Neural progenitor cell (in vitro differentiated cells): ENCODE measurements around the gene AMMECR1L. TPM values are rescaled to one million over a fixed set of nuclear protein-coding genes. Genes with fewer than 3 reads are reported as not detected.
"Not testable (repeated sequence)": the region's sequence is repeated elsewhere in the genome, so short reads cannot be mapped to it uniquely, and the experiment has no call there.

Experiments
- DNase-seq: peaks from one replicate; pipeline ENCODE4 v3.0.0-alpha.2; 2016; ENCODE audit warnings: low spot score
- H2AFZ ChIP-seq: fragments of 200-600 bp; sonication (generic); replicated peaks from 2 replicates; pipeline ENCODE4 v1.6.1; 2016; ENCODE audit warnings: antibody characterized with exemption
- H3F3A ChIP-seq: fragments of 200-600 bp; sonication (generic); 2 replicates; pipeline ENCODE4 v1.6.1; 2016; ENCODE audit warnings: antibody characterized with exemption, low read depth
- H3K27ac ChIP-seq: fragments of 200-600 bp; sonication (generic); 2 replicates; pipeline ENCODE4 v1.5.1; 2016; ENCODE audit warnings: mild to moderate bottlenecking
- H3K27me3 ChIP-seq: fragments of 200-600 bp; sonication (generic); 2 replicates; pipeline ENCODE4 v1.6.1; 2016; ENCODE audit warnings: mild to moderate bottlenecking, moderate library complexity
- H3K36me3 ChIP-seq: fragments of 200-600 bp; sonication (generic); 2 replicates; pipeline ENCODE4 v1.5.1; 2016
- H3K4me1 ChIP-seq: fragments of 200-600 bp; sonication (generic); 2 replicates; pipeline ENCODE4 v1.6.1; 2016; ENCODE audit warnings: mixed run types
- H3K4me2 ChIP-seq: fragments of 200-600 bp; sonication (generic); 2 replicates; pipeline ENCODE4 v1.6.1; 2016
- H3K4me3 ChIP-seq: fragments of 200-600 bp; sonication (generic); 2 replicates; pipeline ENCODE4 v1.5.1; 2016
- H3K79me2 ChIP-seq: fragments of 200-600 bp; sonication (generic); 2 replicates; pipeline ENCODE4 v1.6.1; 2016; ENCODE audit warnings: low read depth
- H3K9ac ChIP-seq: fragments of 200-600 bp; sonication (generic); 2 replicates; pipeline ENCODE4 v1.6.1; 2016
- H3K9me3 ChIP-seq: fragments of 200-600 bp; sonication (generic); 2 replicates; pipeline ENCODE4 v1.5.1; 2016; ENCODE audit warnings: low read depth
- H4K20me1 ChIP-seq: fragments of 200-600 bp; sonication (generic); 2 replicates; pipeline ENCODE4 v1.6.1; 2016; ENCODE audit warnings: low read depth
- H3K27ac Mint-ChIP-seq: 3 replicates; pipeline ENCODE4 v1.8.0; 2021; ENCODE audit warnings: mixed read lengths
- H3K27me3 Mint-ChIP-seq: 2 replicates; pipeline ENCODE4 v1.8.0; 2022; ENCODE audit warnings: low read depth, mild to moderate bottlenecking, inconsistent platforms, moderate library complexity, mixed read lengths; ENCODE audit not compliant: insufficient read depth
- H3K36me3 Mint-ChIP-seq: 3 replicates; pipeline ENCODE4 v1.8.0; 2021; ENCODE audit warnings: mixed read lengths
- H3K4me1 Mint-ChIP-seq: 3 replicates; pipeline ENCODE4 v1.8.0; 2021; ENCODE audit warnings: mixed read lengths
- H3K4me3 Mint-ChIP-seq: 3 replicates; pipeline ENCODE4 v1.8.0; 2021; ENCODE audit warnings: mild to moderate bottlenecking, moderate library complexity, mixed read lengths
- H3K9me3 Mint-ChIP-seq: 3 replicates; pipeline ENCODE4 v1.8.0; 2020; ENCODE audit warnings: mixed read lengths
- CTCF ChIP-seq: fragments of 200-600 bp; sonication (generic); IDR thresholded peaks from 2 replicates; pipeline ENCODE4 v1.5.1; 2017; ENCODE audit warnings: antibody characterized with exemption, mild to moderate bottlenecking
- EZH2 ChIP-seq: fragments of 200-600 bp; sonication (generic); IDR thresholded peaks from 2 replicates; pipeline ENCODE4 v1.6.1; 2017; ENCODE audit warnings: antibody characterized with exemption, mild to moderate bottlenecking, moderate library complexity
- EZH2phosphoT487 ChIP-seq: fragments of 200-600 bp; sonication (generic); IDR thresholded peaks from 2 replicates; pipeline ENCODE4 v1.6.1; 2017; ENCODE audit warnings: antibody characterized with exemption
- total RNA-seq: library from RNA; depleted of rRNA; stranded (reverse); fragments of >200 nt; gene quantifications from 2 replicates; pipeline ENCODE4 v1.2.3, GENCODE V29; 2015; ENCODE audit warnings: low replicate concordance

Gene AMMECR1L
- total RNA-seq, 1 donor from 2014 or later, result 21.0 TPM

- H3K27ac ChIP-seq, result no peak overlapping the region
- TF ChIP-seq EZH2phosphoT487 (no peak), CTCF (no peak), EZH2 (no peak)
These were observed 7.7 kb upstream of the AMMECR1L start for GRCh38 chr2:127893494-127893893.

GRCh38 chr2:127893033-127893432, 7.3 kb upstream of the AMMECR1L start:
- no peak for TF ChIP-seq EZH2phosphoT487
- TF ChIP-seq CTCF, result no peak
- TF ChIP-seq EZH2, result no peak
- Mint-ChIP-seq H3K27ac (no peak overlapping the region), H3K36me3 (peaks cover 4% of the 10 kb centered on the region), H3K4me1 (peaks cover 6% of the 10 kb centered on the region), H3K4me3 (no peak overlapping the region), H3K27me3 (no peaks in the 10 kb centered on the region), H3K9me3 (no peaks in the 10 kb centered on the region)
- Histone ChIP-seq H3K27ac (no peak overlapping the region), H3F3A (no peaks in the 10 kb centered on the region), H4K20me1 (no peaks in the 10 kb centered on the region), H3K4me3 (no peak overlapping the region), H3K79me2 (peaks cover 4% of the 10 kb centered on the region), H3K4me1 (peaks cover 8% of the 10 kb centered on the region), H2AFZ (peak overlapping the region; percentile 77), H3K9me3 (no peaks in the 10 kb centered on the region), H3K9ac (no peak overlapping the region), H3K4me2 (peak overlapping the region; percentile 28), H3K36me3 (no peaks in the 10 kb centered on the region), H3K27me3 (no peaks in the 10 kb centered on the region)
- DNase-seq, result no peak

More at GRCh38 chr2:127893494-127893893, 7.7 kb upstream of the AMMECR1L start:
- Histone ChIP-seq H3K9me3 (no peaks in the 10 kb centered on the region), H2AFZ (peak overlapping the region; percentile 77), H3K27me3 (no peaks in the 10 kb centered on the region), H4K20me1 (no peaks in the 10 kb centered on the region), H3K4me2 (peak overlapping the region; percentile 28), H3K9ac (no peak overlapping the region), H3K36me3 (no peaks in the 10 kb centered on the region), H3K79me2 (no peaks in the 10 kb centered on the region), H3K4me1 (peaks cover 7% of the 10 kb centered on the region), H3K4me3 (no peak overlapping the region), H3F3A (no peaks in the 10 kb centered on the region)
- no peak overlapping the region for H3K4me3 Mint-ChIP-seq
- no peak overlapping the region for H3K27ac Mint-ChIP-seq
- peak; percentile 21 for DNase-seq
- peaks cover 6% of the 10 kb centered on the region for H3K4me1 Mint-ChIP-seq
- no peaks in the 10 kb centered on the region for H3K9me3 Mint-ChIP-seq
- H3K36me3 Mint-ChIP-seq, result peaks cover 4% of the 10 kb centered on the region
- H3K27me3 Mint-ChIP-seq, result no peaks in the 10 kb centered on the region

DNA sequence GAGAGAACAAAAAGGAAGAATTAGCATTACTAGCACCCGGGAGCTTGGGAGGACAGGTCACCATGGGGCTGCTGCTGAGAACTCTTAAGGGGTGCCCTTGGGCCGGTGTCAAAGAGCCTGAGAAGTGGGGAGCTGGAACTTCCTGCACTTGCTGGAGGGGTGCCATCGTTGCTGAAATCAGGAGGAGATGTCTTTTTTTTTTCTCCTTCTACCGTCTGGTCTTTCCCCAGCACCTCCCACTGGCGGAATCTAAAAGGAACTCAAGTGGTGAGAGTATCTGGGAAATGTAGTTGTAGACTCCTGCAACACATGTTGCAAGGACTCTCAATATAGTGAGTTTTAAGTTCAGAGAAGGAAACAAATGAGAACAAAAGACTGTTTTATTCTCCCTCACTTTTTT, 6.1 kb upstream of the AMMECR1L start:
- H2AFZ ChIP-seq, result no peak overlapping the region
- H3K9ac ChIP-seq, result no peak overlapping the region
- H3K27me3 Mint-ChIP-seq, result no peaks in the 10 kb centered on the region
- H4K20me1 ChIP-seq, result no peaks in the 10 kb centered on the region
- H3K27me3 ChIP-seq, result no peaks in the 10 kb centered on the region
- DNase-seq, result no peak
- peaks cover 17% of the 10 kb centered on the region for H3K4me1 ChIP-seq
- H3K4me3 ChIP-seq, result no peak overlapping the region
- no peak overlapping the region for H3K4me2 ChIP-seq
- H3K4me3 Mint-ChIP-seq, result no peak overlapping the region
- peaks cover 4% of the 10 kb centered on the region for H3K36me3 Mint-ChIP-seq
- H3K79me2 ChIP-seq, result peaks cover 15% of the 10 kb centered on the region
- H3K9me3 Mint-ChIP-seq, result no peaks in the 10 kb centered on the region
- H3K36me3 ChIP-seq, result no peaks in the 10 kb centered on the region
- no peak overlapping the region for H3K27ac ChIP-seq
- no peaks in the 10 kb centered on the region for H3F3A ChIP-seq
- H3K27ac Mint-ChIP-seq, result no peak overlapping the region
- H3K9me3 ChIP-seq, result no peaks in the 10 kb centered on the region
- H3K4me1 Mint-ChIP-seq, result peaks cover 18% of the 10 kb centered on the region
- TF ChIP-seq CTCF (no peak), EZH2 (no peak), EZH2phosphoT487 (no peak)

GRCh38 chr2:127890756-127891155, 5.0 kb upstream of the AMMECR1L start:
- not testable (repeated sequence) for H3K4me2 ChIP-seq, H3K27ac ChIP-seq, H4K20me1 ChIP-seq, H3K9me3 ChIP-seq, H3K9ac ChIP-seq, H3K4me3 Mint-ChIP-seq, H2AFZ ChIP-seq, H3K27ac Mint-ChIP-seq, H3K27me3 Mint-ChIP-seq, H3K27me3 ChIP-seq, H3F3A ChIP-seq, H3K4me3 ChIP-seq, H3K36me3 Mint-ChIP-seq, H3K36me3 ChIP-seq, DNase-seq, H3K9me3 Mint-ChIP-seq
- peaks cover 18% of the 10 kb centered on the region for H3K4me1 Mint-ChIP-seq
- H3K4me1 ChIP-seq, result peaks cover 17% of the 10 kb centered on the region
- H3K79me2 ChIP-seq, result peaks cover 15% of the 10 kb centered on the region
